GM18511 (cell line): ENCODE measurements around the gene SPATA32.

Experiments used
- ATAC-seq: cut with Tn5 transposase; IDR thresholded peaks from one replicate; pipeline ENCODE4 v1.9.1; 2021; ENCODE audit warnings: mild to moderate bottlenecking, moderate library complexity; ENCODE audit not compliant: unreplicated experiment

SPATA32 gene

GRCh38 chr17:45220079-45220478 lies 41.8 kb downstream of the SPATA32 start:
- ATAC-seq, result no peak

- ATAC-seq, result no peak
These were observed 42.8 kb downstream of the SPATA32 start for GRCh38 chr17:45218895-45219661.
